Uterus (tissue), 4 donors: Measurements from ENCODE around the gene ABCC12. TPM values are rescaled to one million over a fixed set of nuclear protein-coding genes. Genes with fewer than 3 reads are reported as not detected.
"Not testable (repeated sequence)": the region's sequence is repeated elsewhere in the genome, so short reads cannot be mapped to it uniquely, and the experiment has no call there.

Source experiments
- DNase-seq, 2 donors: peaks; one replicate each; pipeline ENCODE4 v3.0.0-alpha.2; 2019 to 2020
- H3K27ac ChIP-seq, 2 donors: fragments of 200-600 bp; sonication (generic); 1 replicate in 1 of 2; 2 replicates in 1 of 2; pipeline ENCODE4 v1.5.1; 2016 to 2018
- H3K27me3 ChIP-seq, 2 donors: fragments of 200-600 bp; sonication (generic); one replicate each; pipeline ENCODE4 v1.5.1; 2018 to 2019; ENCODE audit warnings: control low read depth in 1 of 2
- H3K36me3 ChIP-seq, 2 donors: fragments of 200-600 bp; sonication (generic); one replicate each; pipeline ENCODE4 v1.5.1; 2019; ENCODE audit warnings: control low read depth in 1 of 2
- H3K4me1 ChIP-seq, 2 donors: fragments of 200-600 bp; sonication (generic); one replicate each; pipeline ENCODE4 v1.5.1; 2018 to 2019; ENCODE audit warnings: control low read depth in 1 of 2
- H3K4me3 ChIP-seq, 2 donors: fragments of 200-600 bp; sonication (generic); 1 replicate in 1 of 2; 2 replicates in 1 of 2; pipeline ENCODE4 v1.5.1; 2018 to 2019; ENCODE audit warnings: mild to moderate bottlenecking in 1 of 2
- H3K9me3 ChIP-seq, 2 donors: fragments of 200-600 bp; sonication (generic); one replicate each; pipeline ENCODE4 v1.5.1; 2019; ENCODE audit warnings: control low read depth in 1 of 2
- POLR2A ChIP-seq, 2 donors: fragments of 450-650 bp; IDR thresholded peaks; one replicate each; pipeline ENCODE4 v1.6.1; 2016; ENCODE audit warnings: antibody characterized with exemption in 2 of 2, mild to moderate bottlenecking in 1 of 2, moderate library complexity in 1 of 2
- intact Hi-C: fragments of 100-400 bp; cut with DNase I; formaldehyde crosslinking; loops from one replicate; pipeline ENCODE4 v1.15.1; 2023; ENCODE audit warnings: low total_unique reads
- total RNA-seq, 4 donors: library from RNA; depleted of rRNA in 3 of 4; stranded (reverse); fragments of >200 nt in 3 of 4; gene quantifications; one replicate each; pipeline versions ENCODE4 v1.1.0 to v1.2.4, GENCODE V29; 2014 to 2023
- TF ChIP-seq, protein P1 (sequence below), 4 experiments: fragments of 200-600 bp in 2 of 4; fragments of 450-650 bp in 2 of 4; sonication (generic) in 2 of 4; IDR thresholded peaks; one replicate each; pipeline ENCODE4 v1.5.1; 2016 to 2019; ENCODE audit warnings: antibody characterized with exemption in 4 of 4, mild to moderate bottlenecking in 2 of 4, moderate library complexity in 1 of 4
- donor health status: DM: yes; HTN: yes; CAD: no.

Gene ABCC12
- total RNA-seq, 4 donors from 2014 or later: not detected

DNA sequence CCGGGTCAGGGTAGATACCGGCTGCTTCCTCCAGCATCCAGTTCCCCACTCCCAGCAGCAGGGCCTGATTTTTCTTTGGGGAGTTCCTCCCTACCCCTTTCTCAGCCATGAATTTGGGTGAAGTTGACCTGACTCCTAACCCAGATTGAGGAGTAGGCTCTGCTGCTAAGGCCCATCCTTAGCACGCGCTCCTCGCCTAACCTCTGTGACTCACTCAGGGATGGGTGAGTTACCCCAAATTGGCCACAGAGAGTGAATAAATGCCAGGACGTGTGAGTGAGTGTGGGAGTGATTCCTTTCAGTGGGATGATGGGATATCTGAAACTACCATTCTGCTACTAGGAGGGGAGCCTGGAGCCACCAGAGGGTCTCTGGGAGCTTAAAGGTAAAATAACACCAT is 28.9 kb upstream of the ABCC12 start:
- DNase-seq: no peak
- TF ChIP-seq POLR2A (IDR thresholded peaks at IDR 0.05): no peak
- TF ChIP-seq, protein P1, sequence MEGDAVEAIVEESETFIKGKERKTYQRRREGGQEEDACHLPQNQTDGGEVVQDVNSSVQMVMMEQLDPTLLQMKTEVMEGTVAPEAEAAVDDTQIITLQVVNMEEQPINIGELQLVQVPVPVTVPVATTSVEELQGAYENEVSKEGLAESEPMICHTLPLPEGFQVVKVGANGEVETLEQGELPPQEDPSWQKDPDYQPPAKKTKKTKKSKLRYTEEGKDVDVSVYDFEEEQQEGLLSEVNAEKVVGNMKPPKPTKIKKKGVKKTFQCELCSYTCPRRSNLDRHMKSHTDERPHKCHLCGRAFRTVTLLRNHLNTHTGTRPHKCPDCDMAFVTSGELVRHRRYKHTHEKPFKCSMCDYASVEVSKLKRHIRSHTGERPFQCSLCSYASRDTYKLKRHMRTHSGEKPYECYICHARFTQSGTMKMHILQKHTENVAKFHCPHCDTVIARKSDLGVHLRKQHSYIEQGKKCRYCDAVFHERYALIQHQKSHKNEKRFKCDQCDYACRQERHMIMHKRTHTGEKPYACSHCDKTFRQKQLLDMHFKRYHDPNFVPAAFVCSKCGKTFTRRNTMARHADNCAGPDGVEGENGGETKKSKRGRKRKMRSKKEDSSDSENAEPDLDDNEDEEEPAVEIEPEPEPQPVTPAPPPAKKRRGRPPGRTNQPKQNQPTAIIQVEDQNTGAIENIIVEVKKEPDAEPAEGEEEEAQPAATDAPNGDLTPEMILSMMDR (IDR thresholded peaks at IDR 0.05): no peak
- Histone ChIP-seq H3K27me3 (no peaks in the 10 kb centered on the region), H3K9me3 (no peaks in the 10 kb centered on the region), H3K4me1 (no peaks in the 10 kb centered on the region), H3K27ac (no peak overlapping the region), H3K4me3 (no peak overlapping the region), H3K36me3 (no peaks in the 10 kb centered on the region)
- intact Hi-C loops: no loop called here

DNA sequence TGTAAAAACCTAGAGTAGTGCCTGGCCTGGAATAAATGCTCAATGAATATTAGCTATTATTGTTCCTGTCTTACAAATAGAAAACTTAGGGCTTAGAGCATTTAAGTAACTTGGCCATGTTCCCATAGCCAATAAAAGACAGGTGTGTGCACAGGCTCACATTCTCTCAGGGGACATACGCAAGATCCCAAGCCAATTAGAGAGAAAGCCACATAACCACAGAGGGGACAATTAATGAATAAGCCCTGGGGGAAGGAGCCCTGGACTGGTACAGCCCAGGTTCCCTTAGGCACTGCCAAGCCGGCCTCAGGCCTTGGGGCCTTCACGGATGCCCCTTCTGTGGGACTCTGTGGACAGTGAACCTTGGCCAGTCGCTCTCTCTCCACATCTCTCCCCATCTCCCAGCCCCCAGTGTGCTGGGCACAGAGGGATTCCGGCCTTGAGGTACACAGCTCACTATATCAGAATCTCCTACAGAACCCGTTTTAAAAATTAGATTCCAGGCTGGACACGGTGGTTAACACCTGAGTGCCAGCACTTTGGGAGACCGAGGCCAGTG is 27.3 kb upstream of the ABCC12 start:
- Histone ChIP-seq H3K4me1 (no peaks in the 10 kb centered on the region), H3K27me3 (no peaks in the 10 kb centered on the region), H3K27ac (no peak overlapping the region), H3K36me3 (no peaks in the 10 kb centered on the region), H3K9me3 (no peaks in the 10 kb centered on the region), H3K4me3 (no peak overlapping the region)
- no peak for DNase-seq
- intact Hi-C loops: no loop called here
- TF ChIP-seq, protein P1 (IDR thresholded peaks at IDR 0.05): no peak
- no peak for TF ChIP-seq POLR2A (IDR thresholded peaks at IDR 0.05)

DNA sequence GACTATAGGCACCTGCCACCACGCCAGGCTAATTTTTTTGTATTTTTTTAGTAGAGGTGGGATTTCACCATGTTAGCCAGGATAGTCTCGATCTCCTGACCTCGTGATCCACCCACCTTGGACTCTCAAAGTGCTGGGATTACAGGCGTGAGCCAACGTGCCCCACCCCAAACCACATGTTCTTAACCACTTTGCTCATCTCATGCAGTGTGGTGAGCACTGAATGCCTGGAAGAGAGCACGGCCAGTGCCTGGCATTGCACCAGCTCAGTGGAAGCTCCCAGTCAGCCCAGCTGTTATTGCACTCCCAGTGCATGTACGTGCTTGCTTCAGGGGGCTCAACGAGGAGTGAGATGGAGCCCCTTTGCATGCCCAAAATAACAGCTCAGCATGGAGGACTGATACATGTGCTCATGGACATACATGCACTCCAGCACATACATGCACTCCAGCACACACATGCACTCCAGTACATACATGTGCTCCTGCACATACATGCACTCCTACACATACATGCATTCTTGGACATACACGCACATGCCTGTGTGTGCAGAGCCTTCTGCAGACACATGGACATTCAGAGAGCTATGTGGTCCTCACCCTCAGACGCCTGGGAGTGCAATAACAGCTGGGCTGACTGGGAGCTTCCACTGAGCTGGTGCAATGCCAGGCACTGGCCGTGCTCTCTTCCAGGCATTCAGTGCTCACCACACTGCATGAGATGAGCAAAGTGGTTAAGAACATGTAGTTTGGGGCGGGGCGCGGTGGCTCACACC is 26.1 kb upstream of the ABCC12 start:
- H3K27ac ChIP-seq, H3K9me3 ChIP-seq, H3K36me3 ChIP-seq, H3K27me3 ChIP-seq, DNase-seq, H3K4me1 ChIP-seq, H3K4me3 ChIP-seq, intact Hi-C loops: not testable (repeated sequence)

DNA sequence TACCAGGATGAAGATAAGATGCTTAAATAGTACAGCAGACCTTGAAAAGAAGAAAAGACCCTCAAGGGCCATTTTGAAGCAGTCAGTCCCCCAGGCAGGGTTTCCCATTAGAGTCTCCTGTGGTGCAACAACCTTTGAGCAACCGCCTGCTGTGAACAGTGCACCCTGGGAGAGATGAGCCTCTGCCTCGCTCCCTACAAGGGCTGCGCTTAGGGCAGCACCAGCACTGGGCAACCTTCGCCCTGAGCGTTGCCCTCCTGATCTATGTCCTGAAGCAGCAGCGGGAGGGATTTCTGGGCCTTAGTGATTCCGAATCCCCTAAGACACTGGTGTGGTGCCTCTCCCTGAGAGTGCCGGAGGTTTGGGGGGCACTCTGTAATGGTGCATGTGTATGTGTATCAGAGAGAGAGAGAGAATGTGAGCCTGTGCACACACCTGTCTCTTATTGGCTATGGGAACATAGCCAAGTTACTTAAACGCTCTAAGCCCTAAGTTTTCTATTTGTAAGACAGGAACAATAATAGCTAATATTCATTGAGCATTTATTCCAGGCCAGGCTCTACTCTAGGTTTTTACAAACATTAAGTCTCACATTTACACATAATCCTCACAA is 25.2 kb upstream of the ABCC12 start:
- H3K27me3 ChIP-seq: no peaks in the 10 kb centered on the region
- DNase-seq: no peak
- no peak overlapping the region for H3K4me3 ChIP-seq
- H3K27ac ChIP-seq: no peak overlapping the region
- no peaks in the 10 kb centered on the region for H3K36me3 ChIP-seq
- no peaks in the 10 kb centered on the region for H3K9me3 ChIP-seq
- intact Hi-C loops: no loop called here
- no peaks in the 10 kb centered on the region for H3K4me1 ChIP-seq
- TF ChIP-seq, protein P1 (IDR thresholded peaks at IDR 0.05): no peak
- TF ChIP-seq POLR2A (IDR thresholded peaks at IDR 0.05): no peak

DNA sequence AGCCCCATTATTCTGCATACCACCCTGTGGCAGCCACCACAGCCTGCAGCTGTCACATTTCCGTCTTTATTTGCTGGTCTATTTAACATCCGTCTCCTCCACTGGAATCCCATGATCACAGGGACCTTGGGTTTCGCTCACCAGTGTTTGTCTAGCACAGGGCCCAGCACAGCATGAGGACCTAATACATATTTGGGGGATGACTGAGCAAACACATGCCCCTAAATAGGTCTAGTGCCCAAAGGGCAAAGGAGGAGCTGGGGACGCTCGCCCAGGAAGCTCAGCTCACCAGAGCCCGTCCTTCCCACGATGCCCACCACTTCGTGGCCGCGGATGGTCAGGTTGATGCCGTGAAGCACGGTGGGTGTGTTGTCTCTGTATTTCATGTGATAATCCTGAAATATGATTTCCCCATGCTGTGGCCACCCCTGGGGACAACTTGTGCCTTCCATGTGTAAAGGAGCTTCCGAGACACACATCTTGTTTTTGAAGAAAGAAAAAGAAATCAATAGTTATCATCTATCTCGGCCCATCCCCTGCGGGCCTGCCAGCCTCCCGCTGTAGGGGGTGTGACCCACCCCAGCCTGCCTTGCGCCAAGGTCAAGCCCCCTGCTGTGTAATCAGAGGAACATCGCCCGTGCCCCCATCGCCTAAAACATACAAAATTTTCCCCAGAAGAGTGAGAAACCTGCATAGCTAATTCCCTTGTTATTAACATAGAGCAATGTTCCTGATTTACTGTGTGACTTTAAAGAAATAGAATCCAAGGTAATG is 21.0 kb upstream of the ABCC12 start:
- no peak overlapping the region for H3K27ac ChIP-seq
- H3K4me3 ChIP-seq: no peak overlapping the region
- no peaks in the 10 kb centered on the region for H3K9me3 ChIP-seq
- no peaks in the 10 kb centered on the region for H3K4me1 ChIP-seq
- TF ChIP-seq, protein P1 (IDR thresholded peaks at IDR 0.05): no peak
- no peak for TF ChIP-seq POLR2A (IDR thresholded peaks at IDR 0.05)
- no peaks in the 10 kb centered on the region for H3K36me3 ChIP-seq
- no peaks in the 10 kb centered on the region for H3K27me3 ChIP-seq
- intact Hi-C loops: no loop called here
- DNase-seq: no peak
